Mucosa of rectum (tissue), 2 donors: ENCODE measurements around the gene PCDHA1.

Source experiments
- H3K27ac ChIP-seq, 2 donors: one replicate each; pipeline ENCODE4 v1.7.0; 2013; ENCODE audit warnings: inconsistent platforms in 2 of 2, low read depth in 2 of 2, low read length in 2 of 2
- H3K27me3 ChIP-seq, 2 donors: one replicate each; pipeline ENCODE4 v1.7.0; 2013; ENCODE audit warnings: low read length in 2 of 2; ENCODE audit not compliant: control insufficient read depth in 2 of 2, insufficient read depth in 2 of 2
- H3K36me3 ChIP-seq, 2 donors: one replicate each; pipeline ENCODE4 v1.7.0; 2013; ENCODE audit warnings: low read length in 2 of 2; ENCODE audit not compliant: control insufficient read depth in 2 of 2, insufficient read depth in 2 of 2
- H3K4me1 ChIP-seq, 2 donors: one replicate each; pipeline ENCODE4 v1.7.0; 2013; ENCODE audit warnings: low read length in 2 of 2, mild to moderate bottlenecking in 1 of 2; ENCODE audit not compliant: control insufficient read depth in 2 of 2, insufficient read depth in 2 of 2
- H3K4me3 ChIP-seq, 2 donors: one replicate each; pipeline ENCODE4 v1.7.0; 2013; ENCODE audit warnings: low read length in 2 of 2
- H3K9ac ChIP-seq, 2 donors: one replicate each; pipeline ENCODE4 v1.7.0; 2013; ENCODE audit warnings: low read length in 2 of 2, low read depth in 1 of 2, mild to moderate bottlenecking in 1 of 2
- H3K9me3 ChIP-seq, 2 donors: one replicate each; pipeline ENCODE4 v1.7.0; 2013; ENCODE audit warnings: low read length in 2 of 2; ENCODE audit not compliant: control insufficient read depth in 2 of 2
- donor health status: healthy.
- donor health status: Normal muscosa, but diverticular disease.

The PCDHA1 gene

DNA sequence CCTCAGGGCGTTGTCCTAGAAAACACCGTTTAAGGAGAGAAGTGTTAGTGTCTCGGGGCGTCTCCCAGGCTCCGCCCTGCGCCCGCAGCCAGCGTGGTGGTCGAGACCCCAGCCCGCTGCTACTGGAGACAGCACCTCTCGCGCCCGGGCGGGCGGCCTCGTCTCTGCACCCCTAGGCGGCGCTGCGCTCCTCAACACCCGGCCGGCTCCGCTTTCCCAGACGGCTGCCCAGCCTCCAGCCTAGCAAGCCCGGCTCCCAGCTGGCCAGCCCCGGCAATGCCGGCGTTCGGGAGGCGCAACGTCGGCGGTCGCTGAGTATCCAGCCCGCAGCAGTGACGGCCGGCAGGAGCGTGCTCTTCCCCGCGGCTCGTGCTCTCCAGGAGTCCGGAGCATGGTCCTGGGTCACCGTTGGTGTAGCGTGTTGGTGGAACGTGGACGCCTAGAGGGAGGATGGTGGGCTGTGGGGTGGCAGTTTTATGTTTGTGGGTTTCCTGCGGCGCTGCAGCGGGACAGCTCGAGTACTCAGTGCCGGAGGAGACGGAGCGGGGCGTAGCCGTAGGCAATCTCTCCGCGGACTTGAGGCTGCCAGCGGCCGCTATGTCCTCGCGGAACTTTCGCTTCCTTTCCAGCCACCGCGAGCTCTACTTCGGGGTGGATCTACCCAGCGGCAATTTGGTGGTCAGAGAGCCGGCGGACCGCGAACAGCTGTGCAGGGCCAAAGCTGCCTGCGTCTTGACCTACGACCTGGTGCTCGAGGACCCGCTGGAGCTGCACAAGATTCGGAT lies 140.7 kb downstream of the PCDHA1 start:
- no peaks in the 10 kb centered on the region for H3K27me3 ChIP-seq
- H3K9ac ChIP-seq = no peak overlapping the region
- no peaks in the 10 kb centered on the region for H3K4me1 ChIP-seq
- peaks cover 0 to 5% of the 10 kb centered on the region in 2 donors for H3K9me3 ChIP-seq
- no peak overlapping the region for H3K27ac ChIP-seq
- no peaks in the 10 kb centered on the region for H3K36me3 ChIP-seq
- H3K4me3 ChIP-seq = peak overlapping the region; percentile 37 to 62

DNA sequence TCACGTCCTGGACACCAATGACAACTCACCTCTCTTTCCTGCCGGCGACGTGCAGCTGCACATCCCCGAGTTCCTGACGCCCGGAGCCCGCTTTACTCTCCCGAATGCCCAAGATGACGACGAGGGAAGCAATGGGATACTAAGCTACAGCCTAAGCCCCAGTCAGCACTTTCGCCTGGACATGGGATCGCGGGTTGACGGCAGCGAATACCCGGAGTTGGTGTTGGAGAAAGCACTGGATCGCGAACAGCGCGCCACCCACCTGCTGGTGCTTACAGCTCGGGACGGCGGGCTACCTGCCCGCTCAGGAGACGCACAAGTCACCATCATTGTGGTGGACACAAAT lies 141.3 kb downstream of the PCDHA1 start:
- H3K4me1 ChIP-seq = no peaks in the 10 kb centered on the region
- H3K9ac ChIP-seq = no peak overlapping the region
- peak overlapping the region; percentile 37 to 62 for H3K4me3 ChIP-seq
- no peaks in the 10 kb centered on the region for H3K27me3 ChIP-seq
- peaks cover 0 to 5% of the 10 kb centered on the region in 2 donors for H3K9me3 ChIP-seq
- no peak overlapping the region for H3K27ac ChIP-seq
- H3K36me3 ChIP-seq = no peaks in the 10 kb centered on the region

DNA sequence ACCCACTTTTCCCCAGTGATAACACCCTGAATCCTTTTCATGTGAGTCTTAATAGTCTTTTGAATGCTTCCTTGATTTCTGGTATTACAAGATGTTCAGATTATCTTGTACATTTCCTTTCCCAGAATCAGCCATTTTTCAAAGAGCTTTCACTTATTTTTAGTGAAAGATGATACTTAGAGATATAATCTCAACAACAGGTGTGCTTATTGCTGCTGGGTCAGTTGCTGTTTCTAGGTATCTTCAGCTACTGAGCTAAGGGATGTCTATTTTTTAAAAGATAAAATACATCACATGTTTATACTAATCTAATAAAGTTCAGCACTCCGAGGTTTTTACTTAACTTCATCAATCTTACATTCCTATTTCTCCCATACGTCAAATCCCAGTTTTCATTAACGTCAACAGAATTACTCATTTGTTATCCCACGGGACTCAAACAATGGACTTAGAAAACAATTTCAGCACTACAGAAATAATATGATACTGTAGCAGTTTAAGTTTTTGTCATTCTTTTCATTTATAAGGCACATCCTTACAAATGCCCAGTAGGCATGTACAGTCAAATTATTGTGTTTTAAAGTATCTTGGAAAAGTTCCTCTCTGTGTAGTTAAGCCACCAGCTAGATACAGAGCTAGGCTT lies 149.1 kb downstream of the PCDHA1 start:
- Histone ChIP-seq H3K4me1 (no peaks in the 10 kb centered on the region), H3K9ac (no peak overlapping the region), H3K9me3 (no peaks in the 10 kb centered on the region), H3K27ac (no peak overlapping the region), H3K36me3 (no peaks in the 10 kb centered on the region), H3K27me3 (no peaks in the 10 kb centered on the region), H3K4me3 (no peak overlapping the region)

DNA sequence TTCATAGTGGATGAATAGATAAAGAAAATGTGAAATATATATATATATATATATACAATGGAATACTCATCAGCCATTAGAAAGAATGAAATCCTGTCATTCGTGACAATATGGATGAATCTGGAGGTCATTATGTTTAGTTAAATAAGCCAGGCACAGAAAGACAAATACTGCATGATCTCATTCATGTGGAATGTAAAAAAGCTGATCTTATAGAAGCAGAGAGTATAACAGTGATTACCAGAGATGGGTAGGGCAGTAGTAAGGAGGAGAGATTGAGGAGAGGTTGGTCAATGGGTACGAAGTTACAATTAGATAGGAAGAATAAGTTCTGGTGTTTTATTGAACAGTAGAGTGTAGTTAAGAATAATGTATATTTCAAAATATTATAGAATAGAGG lies 160.6 kb downstream of the PCDHA1 start:
- H3K4me1 ChIP-seq = no peaks in the 10 kb centered on the region
- no peaks in the 10 kb centered on the region for H3K9me3 ChIP-seq
- H3K4me3 ChIP-seq = no peak overlapping the region
- no peaks in the 10 kb centered on the region for H3K27me3 ChIP-seq
- H3K36me3 ChIP-seq = no peaks in the 10 kb centered on the region
- no peak overlapping the region for H3K9ac ChIP-seq
- no peak overlapping the region for H3K27ac ChIP-seq

DNA sequence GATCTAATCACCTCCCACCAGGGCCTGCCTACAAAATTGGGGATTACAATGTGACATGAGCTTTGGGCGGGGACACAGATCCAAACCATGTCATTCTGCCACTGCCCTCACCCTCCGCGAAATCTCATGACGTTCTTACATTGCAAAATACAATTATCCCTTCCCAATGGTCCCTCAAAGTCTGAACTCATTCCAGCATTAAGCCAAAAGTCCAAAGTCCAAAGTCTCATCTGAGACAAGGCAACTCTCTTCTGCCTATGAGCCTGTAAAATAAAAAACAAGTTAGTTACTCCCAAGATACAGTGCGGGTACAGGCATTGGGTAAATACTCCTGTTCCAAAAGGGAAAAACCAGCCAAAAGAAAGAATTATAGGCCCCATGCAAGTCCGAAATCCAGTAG lies 165.7 kb downstream of the PCDHA1 start:
- H3K36me3 ChIP-seq = no peaks in the 10 kb centered on the region
- H3K27ac ChIP-seq = no peak overlapping the region
- no peaks in the 10 kb centered on the region for H3K9me3 ChIP-seq
- H3K9ac ChIP-seq = no peak overlapping the region
- no peaks in the 10 kb centered on the region for H3K4me1 ChIP-seq
- no peak overlapping the region for H3K4me3 ChIP-seq
- H3K27me3 ChIP-seq = no peaks in the 10 kb centered on the region

DNA sequence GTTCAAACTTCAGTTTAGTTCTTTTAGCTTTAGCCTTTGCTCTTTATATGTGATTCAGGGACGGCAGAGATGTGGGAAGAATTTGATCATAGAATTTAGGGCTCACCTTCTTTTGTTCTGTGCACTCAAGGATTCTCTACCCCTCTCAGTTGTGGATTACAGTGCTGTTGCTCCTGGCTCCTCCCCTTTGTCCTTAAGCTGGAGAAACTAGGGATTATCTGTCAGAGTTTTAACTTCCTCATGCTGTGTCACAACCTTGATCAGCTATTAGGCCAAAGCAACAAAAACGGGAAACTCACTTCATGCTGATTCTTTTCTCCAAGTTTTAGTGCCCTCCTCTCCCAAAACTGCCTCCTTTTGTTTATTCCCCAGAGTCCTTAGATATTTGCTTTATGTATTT lies 167.3 kb downstream of the PCDHA1 start:
- H3K27me3 ChIP-seq = no peaks in the 10 kb centered on the region
- no peak overlapping the region for H3K9ac ChIP-seq
- H3K36me3 ChIP-seq = no peaks in the 10 kb centered on the region
- H3K9me3 ChIP-seq = no peaks in the 10 kb centered on the region
- no peaks in the 10 kb centered on the region for H3K4me1 ChIP-seq
- H3K27ac ChIP-seq = no peak overlapping the region
- H3K4me3 ChIP-seq = no peak overlapping the region

DNA sequence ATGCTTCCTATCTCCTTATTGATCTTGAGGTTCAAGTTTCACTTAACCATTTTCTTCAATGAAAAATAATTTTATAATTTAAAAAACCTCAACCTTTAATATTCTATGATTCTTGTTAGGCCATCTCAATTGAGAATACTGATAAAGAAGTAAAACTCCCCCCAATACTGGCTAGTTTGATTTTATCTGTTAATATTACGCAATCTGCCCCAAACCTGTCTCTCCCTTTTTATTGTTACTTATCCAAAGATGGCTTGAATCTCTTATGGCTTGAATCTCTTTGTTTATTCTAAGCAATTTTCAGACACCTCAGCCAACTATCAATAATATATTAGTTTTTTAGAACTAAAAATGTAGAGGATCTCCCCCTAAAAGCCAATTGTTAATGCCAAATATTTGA lies 176.2 kb downstream of the PCDHA1 start:
- Histone ChIP-seq H3K4me3 (no peak overlapping the region), H3K36me3 (no peaks in the 10 kb centered on the region), H3K4me1 (no peaks in the 10 kb centered on the region)

DNA sequence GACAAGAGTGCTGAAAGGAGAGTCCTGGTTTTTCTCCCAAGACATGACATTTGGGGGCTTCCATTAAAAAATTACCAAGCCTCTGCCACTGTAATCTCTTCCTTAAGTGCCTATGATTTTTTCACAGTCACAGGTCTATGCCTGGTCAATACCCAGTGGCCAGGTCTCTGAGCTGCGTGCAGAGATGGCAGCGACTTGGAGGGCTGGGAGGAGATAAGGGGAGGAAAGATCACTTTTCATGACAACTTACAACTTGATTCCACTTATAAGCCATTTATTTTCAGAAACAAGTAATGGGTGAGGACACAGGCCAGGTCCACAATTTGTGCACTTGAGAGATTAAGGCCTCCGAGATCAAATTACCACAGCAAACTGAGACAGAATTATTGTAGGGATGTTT lies 178.4 kb downstream of the PCDHA1 start:
- no peaks in the 10 kb centered on the region for H3K27me3 ChIP-seq
- no peak overlapping the region for H3K27ac ChIP-seq
- no peak overlapping the region for H3K4me3 ChIP-seq
- H3K9me3 ChIP-seq = no peaks in the 10 kb centered on the region
- no peak overlapping the region for H3K9ac ChIP-seq
- H3K4me1 ChIP-seq = no peaks in the 10 kb centered on the region
- no peaks in the 10 kb centered on the region for H3K36me3 ChIP-seq

More for the DNA sequence above, 176.2 kb downstream of the PCDHA1 start:
- no peak overlapping the region for H3K9ac ChIP-seq
- H3K27me3 ChIP-seq = no peaks in the 10 kb centered on the region
- no peaks in the 10 kb centered on the region for H3K9me3 ChIP-seq
- H3K27ac ChIP-seq = no peak overlapping the region

DNA sequence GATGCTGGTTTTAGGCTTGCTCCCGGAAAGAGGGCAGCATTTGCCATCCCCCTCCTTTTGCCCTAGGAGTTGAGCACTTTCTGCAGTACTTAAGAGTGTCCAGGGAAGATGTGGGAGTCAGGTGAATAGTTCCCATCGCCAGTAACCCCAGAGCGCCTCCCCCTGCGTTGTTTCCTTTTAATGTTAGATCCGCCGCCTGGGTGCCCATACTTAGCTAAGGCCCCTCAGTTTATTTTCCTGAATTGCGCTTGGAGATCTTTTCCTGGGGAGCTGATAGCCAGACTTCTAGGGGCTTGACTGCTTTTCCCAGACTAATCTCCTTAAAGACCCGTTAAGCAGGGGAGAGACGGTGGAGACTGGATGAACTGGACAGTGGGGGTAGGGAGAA lies 180.0 kb downstream of the PCDHA1 start:
- Histone ChIP-seq H3K27ac (no peak overlapping the region), H3K4me1 (no peaks in the 10 kb centered on the region), H3K4me3 (peak overlapping the region; percentile 55 to 60)

DNA sequence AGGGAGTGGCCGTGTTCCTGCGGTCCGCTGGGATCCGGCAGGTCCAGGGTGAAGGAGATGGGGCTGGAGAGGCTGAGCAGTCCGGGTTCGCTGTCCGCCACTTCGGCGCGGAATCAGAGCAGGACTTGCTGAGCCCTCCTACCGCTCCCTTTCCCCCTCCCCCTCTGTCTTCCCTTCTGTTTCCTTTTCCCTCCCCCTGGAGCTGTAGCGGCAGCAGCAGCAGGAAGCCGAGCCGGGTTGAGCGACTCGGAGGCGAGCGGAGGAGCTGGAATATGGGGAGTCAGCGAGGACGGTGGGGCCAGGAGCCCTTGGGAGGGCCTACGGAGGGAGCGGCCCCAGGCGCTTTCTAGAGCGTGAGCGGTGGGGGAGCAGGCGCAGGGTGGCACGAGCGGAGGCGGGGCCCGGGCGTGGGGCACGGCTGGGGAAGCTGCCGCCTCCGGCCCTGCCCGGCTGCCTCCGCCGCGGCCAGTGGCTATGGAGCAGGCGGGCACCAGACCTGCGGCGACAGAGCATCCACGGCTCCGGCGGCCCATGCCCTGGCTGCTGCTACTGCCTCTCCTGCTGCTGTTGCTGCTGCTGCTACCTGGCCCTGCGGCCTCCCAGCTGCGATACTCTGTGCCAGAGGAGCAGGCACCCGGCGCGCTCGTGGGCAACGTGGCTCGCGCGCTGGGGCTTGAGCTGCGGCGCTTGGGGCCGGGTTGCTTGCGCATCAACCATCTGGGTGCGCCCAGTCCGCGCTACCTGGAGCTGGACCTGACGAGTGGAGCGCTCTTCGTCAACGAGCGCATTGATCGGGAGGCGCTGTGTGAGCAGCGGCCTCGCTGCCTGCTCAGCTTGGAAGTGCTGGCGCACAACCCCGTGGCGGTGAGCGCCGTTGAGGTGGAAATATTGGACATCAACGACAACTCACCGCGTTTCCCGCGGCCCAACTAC lies 180.6 kb downstream of the PCDHA1 start, which contains the start of gene PCDHAC2:
TSS of gene PCDHAC2 (plus strand) at position 184 of the 933 bp plus-strand sequence. CDS start at position 475, 291 bp downstream.
- no peaks in the 10 kb centered on the region for H3K36me3 ChIP-seq
- no peak within 1 kb of the TSS for H3K27ac ChIP-seq

More for the DNA sequence above, 180.0 kb downstream of the PCDHA1 start:
- no peaks in the 10 kb centered on the region for H3K27me3 ChIP-seq
- no peak overlapping the region for H3K9ac ChIP-seq
- H3K9me3 ChIP-seq = no peaks in the 10 kb centered on the region
- no peaks in the 10 kb centered on the region for H3K36me3 ChIP-seq

More for the DNA sequence above, 180.6 kb downstream of the PCDHA1 start, which contains the start of gene PCDHAC2:
- Histone ChIP-seq H3K4me1 (no peaks in the 10 kb centered on the region), H3K9me3 (no peaks in the 10 kb centered on the region), H3K9ac (no peak within 1 kb of the TSS), H3K27me3 (no peaks in the 10 kb centered on the region), H3K4me3 (peak within 1 kb of the TSS; percentile 55 to 60)
